ENCODE measurements around the gene GJE1.
"Not testable (repeated sequence)": the region's sequence is repeated elsewhere in the genome, so short reads cannot be mapped to it uniquely, and the experiment has no call there.

The GJE1 gene

GRCh38 chr6:142132625-142133024 lies at the start of gene GJE1:
Gene GJE1, plus strand, starts transcription at chr6:142132925. Its CDS starts 234 bp downstream, at chr6:142133159.
- no peak for DNase-seq (ENCODE audit: low read depth)

GRCh38 chr6:142087950-142088857 lies 44.5 kb upstream of the GJE1 start:
- no peak for DNase-seq (ENCODE audit: low read depth)

GRCh38 chr6:142088858-142089216 lies 43.9 kb upstream of the GJE1 start:
- no peak for DNase-seq (ENCODE audit: low read depth)

- DNase-seq (ENCODE audit: low read depth), result not testable (repeated sequence)
These were observed 27.9 kb upstream of the GJE1 start for GRCh38 chr6:142104820-142105219.

- not testable (repeated sequence) for DNase-seq (ENCODE audit: low read depth)
These were observed 21.9 kb upstream of the GJE1 start for GRCh38 chr6:142110820-142111219.

GRCh38 chr6:142112451-142113061 lies 20.2 kb upstream of the GJE1 start:
- peak; percentile 39 for DNase-seq (ENCODE audit: low read depth)

GRCh38 chr6:142117366-142117765 lies 15.4 kb upstream of the GJE1 start:
- no peak for DNase-seq (ENCODE audit: low read depth)

GRCh38 chr6:142118328-142118727 lies 14.4 kb upstream of the GJE1 start:
- DNase-seq (ENCODE audit: low read depth), result no peak

GRCh38 chr6:142118925-142119324 lies 13.8 kb upstream of the GJE1 start:
- no peak for DNase-seq (ENCODE audit: low read depth)

GRCh38 chr6:142121342-142121741 lies 11.4 kb upstream of the GJE1 start:
- DNase-seq (ENCODE audit: low read depth), result no peak

GRCh38 chr6:142130814-142131213 lies 1.9 kb upstream of the GJE1 start:
- no peak for DNase-seq (ENCODE audit: low read depth)

- DNase-seq (ENCODE audit: low read depth), result no peak
These were observed 6.2 kb downstream of the GJE1 start for GRCh38 chr6:142138876-142139275.

- not testable (repeated sequence) for DNase-seq (ENCODE audit: low read depth)
These were observed 8.8 kb downstream of the GJE1 start for GRCh38 chr6:142141531-142141930.

GRCh38 chr6:142146828-142147662 lies 14.3 kb downstream of the GJE1 start, which contains the start of the genes NMBR and VTA1:
Gene NMBR, minus strand, starts transcription at chr6:142147122. Its CDS starts 58,464 bp downstream, at chr6:142088658.
Gene VTA1, plus strand, starts transcription at chr6:142147263. Its CDS starts 25 bp downstream, at chr6:142147288.
- peak; percentile 93 for DNase-seq (ENCODE audit: low read depth)

- DNase-seq (ENCODE audit: low read depth), result no peak
These were observed 20.0 kb downstream of the GJE1 start for GRCh38 chr6:142152746-142153145.

- DNase-seq (ENCODE audit: low read depth), result no peak
These were observed 20.5 kb downstream of the GJE1 start for GRCh38 chr6:142153196-142153595.

GRCh38 chr6:142154336-142154735 lies 21.6 kb downstream of the GJE1 start:
- no peak for DNase-seq (ENCODE audit: low read depth)

GRCh38 chr6:142155091-142155490 lies 22.4 kb downstream of the GJE1 start:
- DNase-seq (ENCODE audit: low read depth), result no peak

GRCh38 chr6:142155895-142156757 lies 23.4 kb downstream of the GJE1 start:
- no peak for DNase-seq (ENCODE audit: low read depth)

GRCh38 chr6:142156758-142157068 lies 24.0 kb downstream of the GJE1 start:
- not testable (repeated sequence) for DNase-seq (ENCODE audit: low read depth)

- no peak for DNase-seq (ENCODE audit: low read depth)
These were observed 30.1 kb downstream of the GJE1 start for GRCh38 chr6:142162780-142163179.
